ENCODE data around the gene TMEM139.

DNA sequence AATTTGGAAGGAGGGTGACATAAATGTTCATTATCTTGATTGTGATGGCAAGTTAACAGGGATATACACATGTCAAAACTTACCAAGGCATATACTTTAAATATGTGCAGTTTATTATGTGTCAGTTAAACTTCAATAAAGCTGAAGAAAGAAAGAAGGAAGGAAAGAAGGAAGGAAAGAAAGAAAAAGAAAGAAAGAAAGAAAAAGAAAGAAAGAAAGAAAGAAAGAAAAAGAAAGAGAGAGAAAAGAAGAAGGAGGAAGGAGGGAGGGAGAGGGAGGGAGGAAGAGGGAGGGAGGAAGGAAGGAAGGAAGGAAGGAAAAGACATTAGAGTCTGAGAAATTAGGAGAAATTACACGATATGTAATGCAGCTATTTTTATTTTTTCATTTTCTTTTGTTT, 37.4 kb upstream of the TMEM139 start:
- TF ChIP-seq YY1 (IDR thresholded peaks at IDR 0.05; ENCODE audit: insufficient read depth, insufficient read length) (no peak), ZNF274 (IDR thresholded peaks at IDR 0.05; ENCODE audit: low read depth, low read length) (no peak)

All from NT2/D1 (cell line).